Ascending aorta (tissue), 2 donors: ENCODE data around the gene RGS7. TPM values are rescaled to one million over a fixed set of nuclear protein-coding genes. Genes with fewer than 3 reads are reported as not detected.

Experiments used
- DNase-seq, 2 donors: peaks; one replicate each; pipeline ENCODE4 v3.0.0-alpha.2; 2019; ENCODE audit warnings: low spot score in 2 of 2
- H3K27ac ChIP-seq, 2 donors: fragments of 200-600 bp; sonication (generic); one replicate each; pipeline ENCODE4 v1.5.1; 2016 to 2017; ENCODE audit warnings: mild to moderate bottlenecking in 1 of 2
- H3K27me3 ChIP-seq: fragments of 200-600 bp; sonication (generic); one replicate; pipeline ENCODE4 v1.5.1; 2017
- H3K36me3 ChIP-seq, 2 donors: fragments of 200-600 bp; sonication (generic); one replicate each; pipeline ENCODE4 v1.5.1; 2016
- H3K4me1 ChIP-seq, 2 donors: fragments of 200-600 bp; sonication (generic); one replicate each; pipeline ENCODE4 v1.5.1; 2016 to 2017; ENCODE audit warnings: mild to moderate bottlenecking in 1 of 2
- H3K4me3 ChIP-seq, 2 donors: fragments of 200-600 bp; sonication (generic); one replicate each; pipeline ENCODE4 v1.5.1; 2016 to 2017; ENCODE audit warnings: mild to moderate bottlenecking in 1 of 2
- H3K9me3 ChIP-seq, 2 donors: fragments of 200-600 bp; sonication (generic); one replicate each; pipeline ENCODE4 v1.5.1; 2016
- intact Hi-C: fragments of 100-400 bp; cut with DNase I; formaldehyde crosslinking; loops from one replicate; pipeline ENCODE4 v1.15.1; 2023
- total RNA-seq: library from RNA; depleted of rRNA; stranded (reverse); fragments of >200 nt; gene quantifications from one replicate; pipeline ENCODE4 v1.1.0, GENCODE V29; 2016
- TF ChIP-seq, protein P1 (sequence below), 3 experiments: fragments of 200-600 bp in 2 of 3; fragments of 450-650 bp in 1 of 3; sonication (generic) in 2 of 3; IDR thresholded peaks; one replicate each; pipeline ENCODE4 v1.5.1; 2016 to 2019; ENCODE audit warnings: antibody characterized with exemption in 3 of 3, mild to moderate bottlenecking in 1 of 3, moderate library complexity in 1 of 3

RGS7 gene
- total RNA-seq, 1 donor from 2014 or later = not detected

- Histone ChIP-seq H3K36me3 (no peaks in the 10 kb centered on the region), H3K27ac (no peak overlapping the region), H3K4me3 (no peak overlapping the region), H3K9me3 (no peaks in the 10 kb centered on the region), H3K27me3 (no peaks in the 10 kb centered on the region), H3K4me1 (no peaks in the 10 kb centered on the region)
- no peak for DNase-seq
- intact Hi-C loops = no loop called here
- TF ChIP-seq, protein P1, sequence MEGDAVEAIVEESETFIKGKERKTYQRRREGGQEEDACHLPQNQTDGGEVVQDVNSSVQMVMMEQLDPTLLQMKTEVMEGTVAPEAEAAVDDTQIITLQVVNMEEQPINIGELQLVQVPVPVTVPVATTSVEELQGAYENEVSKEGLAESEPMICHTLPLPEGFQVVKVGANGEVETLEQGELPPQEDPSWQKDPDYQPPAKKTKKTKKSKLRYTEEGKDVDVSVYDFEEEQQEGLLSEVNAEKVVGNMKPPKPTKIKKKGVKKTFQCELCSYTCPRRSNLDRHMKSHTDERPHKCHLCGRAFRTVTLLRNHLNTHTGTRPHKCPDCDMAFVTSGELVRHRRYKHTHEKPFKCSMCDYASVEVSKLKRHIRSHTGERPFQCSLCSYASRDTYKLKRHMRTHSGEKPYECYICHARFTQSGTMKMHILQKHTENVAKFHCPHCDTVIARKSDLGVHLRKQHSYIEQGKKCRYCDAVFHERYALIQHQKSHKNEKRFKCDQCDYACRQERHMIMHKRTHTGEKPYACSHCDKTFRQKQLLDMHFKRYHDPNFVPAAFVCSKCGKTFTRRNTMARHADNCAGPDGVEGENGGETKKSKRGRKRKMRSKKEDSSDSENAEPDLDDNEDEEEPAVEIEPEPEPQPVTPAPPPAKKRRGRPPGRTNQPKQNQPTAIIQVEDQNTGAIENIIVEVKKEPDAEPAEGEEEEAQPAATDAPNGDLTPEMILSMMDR (IDR thresholded peaks at IDR 0.05) = no peak
Observed at GRCh38 chr1:241390526-241390925, 33.5 kb upstream of the RGS7 start.

DNA sequence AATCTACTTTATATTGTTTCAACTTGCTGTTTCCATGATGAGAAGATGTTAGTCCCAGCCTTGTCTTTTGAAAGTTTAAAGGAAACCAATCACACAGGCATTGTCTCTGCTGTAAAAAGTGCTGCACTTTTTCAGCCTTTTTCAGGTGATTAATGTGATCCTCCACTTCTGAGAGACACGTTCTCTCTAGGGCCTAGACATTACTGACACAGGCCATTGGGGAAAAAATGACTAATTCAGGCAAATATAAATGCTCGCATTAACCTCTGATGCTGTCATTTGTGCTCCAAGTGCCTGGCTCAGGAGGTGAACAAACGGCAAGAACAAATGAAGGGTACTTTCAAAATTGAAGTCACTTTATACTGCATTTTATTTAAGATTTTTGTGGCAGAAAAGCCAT lies 32.4 kb upstream of the RGS7 start:
- Histone ChIP-seq H3K4me1 (no peaks in the 10 kb centered on the region), H3K27ac (no peak overlapping the region), H3K4me3 (no peak overlapping the region), H3K9me3 (no peaks in the 10 kb centered on the region), H3K36me3 (no peaks in the 10 kb centered on the region), H3K27me3 (no peaks in the 10 kb centered on the region)
- no peak for DNase-seq
- TF ChIP-seq, protein P1 (IDR thresholded peaks at IDR 0.05) = no peak
- intact Hi-C loops = no loop called here

DNA sequence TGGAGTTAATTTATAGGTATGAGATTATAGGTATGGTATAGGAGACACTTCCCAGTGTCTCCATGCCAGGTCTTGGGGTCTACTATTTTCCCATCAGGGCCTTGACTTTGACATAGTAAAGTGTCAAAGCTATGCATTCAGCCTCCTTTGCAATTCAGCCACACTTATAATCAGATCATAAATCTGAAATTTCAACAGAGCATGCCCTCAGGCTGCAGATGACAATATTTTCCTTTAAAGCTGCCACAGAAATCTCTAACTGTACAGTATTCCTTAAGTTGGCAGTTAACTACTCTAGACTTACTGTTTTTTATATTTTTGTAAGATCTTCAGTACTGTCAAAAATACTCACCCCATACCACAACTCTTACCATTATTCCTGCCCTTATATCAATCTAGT lies 30.2 kb upstream of the RGS7 start:
- H3K27me3 ChIP-seq = no peaks in the 10 kb centered on the region
- no peaks in the 10 kb centered on the region for H3K9me3 ChIP-seq
- no peak overlapping the region for H3K27ac ChIP-seq
- TF ChIP-seq, protein P1 (IDR thresholded peaks at IDR 0.05) = no peak
- no peak overlapping the region for H3K4me3 ChIP-seq
- intact Hi-C loops = no loop called here
- no peaks in the 10 kb centered on the region for H3K4me1 ChIP-seq
- H3K36me3 ChIP-seq = no peaks in the 10 kb centered on the region
- no peak for DNase-seq

- Histone ChIP-seq H3K27me3 (no peaks in the 10 kb centered on the region), H3K4me3 (no peak overlapping the region), H3K27ac (no peak overlapping the region), H3K4me1 (no peaks in the 10 kb centered on the region), H3K36me3 (no peaks in the 10 kb centered on the region), H3K9me3 (no peaks in the 10 kb centered on the region)
- TF ChIP-seq, protein P1 (IDR thresholded peaks at IDR 0.05) = no peak
- intact Hi-C loops = no loop called here
- no peak for DNase-seq
Observed at GRCh38 chr1:241376701-241377100, 19.7 kb upstream of the RGS7 start.

GRCh38 chr1:241375886-241376285 lies 18.9 kb upstream of the RGS7 start:
- Histone ChIP-seq H3K36me3 (no peaks in the 10 kb centered on the region), H3K4me3 (no peak overlapping the region), H3K4me1 (no peaks in the 10 kb centered on the region), H3K9me3 (no peaks in the 10 kb centered on the region), H3K27me3 (no peaks in the 10 kb centered on the region), H3K27ac (no peak overlapping the region)
- TF ChIP-seq, protein P1 (IDR thresholded peaks at IDR 0.05) = no peak
- DNase-seq = no peak
- intact Hi-C loops = no loop called here

DNA sequence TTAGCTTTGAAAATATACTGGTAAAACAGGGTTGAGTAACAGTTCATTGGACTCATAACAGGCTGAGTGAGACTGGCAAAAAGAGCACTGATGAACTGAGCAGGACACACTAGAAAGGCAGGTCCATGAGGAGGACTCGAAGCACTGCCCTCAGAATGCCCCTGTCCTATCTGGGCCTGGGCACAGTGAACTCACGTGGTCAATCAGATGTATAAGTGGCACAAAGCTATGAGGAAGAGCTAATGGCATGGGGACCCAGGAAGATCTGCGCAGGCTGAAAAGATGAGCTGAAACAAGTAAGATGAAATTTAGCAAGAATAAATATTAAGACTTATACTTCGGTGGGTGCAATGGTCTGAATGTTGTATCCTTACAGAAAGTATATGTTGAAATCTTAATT lies 9.2 kb upstream of the RGS7 start:
- Histone ChIP-seq H3K36me3 (no peaks in the 10 kb centered on the region), H3K27me3 (no peaks in the 10 kb centered on the region), H3K27ac (no peak overlapping the region), H3K4me3 (no peak overlapping the region), H3K4me1 (no peaks in the 10 kb centered on the region), H3K9me3 (no peaks in the 10 kb centered on the region)
- intact Hi-C loops = no loop called here
- no peak for DNase-seq
- TF ChIP-seq, protein P1 (IDR thresholded peaks at IDR 0.05) = no peak
